HCT116 (cell line): ENCODE results near the gene PCIF1. TPM values are rescaled to one million over a fixed set of nuclear protein-coding genes. Genes with fewer than 3 reads are reported as not detected.

ENCODE experiments used
- ATAC-seq: fragments of 200-7000 bp; cut with Tn5 transposase; 2 replicates; pipeline ENCODE4 v1.9.1; 2020; ENCODE audit warnings: mild to moderate bottlenecking, moderate library complexity
- BruUV-seq: library from RNA; stranded (reverse); fragments of 400-500 nt; replicated peaks from 2 replicates; lab custom pipeline; 2021; lab: Mats Ljungman, UMichigan
- CTCF ChIA-PET: fragments of 300-600 bp; sonication (Branson Sonifier 250); formaldehyde crosslinking; loops from one replicate; lab custom pipeline; 2021; ENCODE audit warnings: antibody characterized with exemption; lab: Charles Lee
- POLR2A ChIA-PET: fragments of 300-600, 350-600 bp; sonication (Branson Sonifier 250); formaldehyde crosslinking; loops from one replicate; lab custom pipeline; 2021; ENCODE audit warnings: antibody characterized with exemption; lab: Charles Lee
- RAD21 ChIA-PET, 2 experiments: fragments of 300-600 bp; sonication (Branson Sonifier 250); formaldehyde crosslinking; loops; one replicate each; lab custom pipeline; 2023; ENCODE audit warnings: low total read pairs in 2 of 2; ENCODE audit not compliant: uncharacterized antibody in 2 of 2, unreplicated experiment in 2 of 2, low non-redundant PET in 1 of 2; lab: Charles Lee
- DNase-seq: peaks from one replicate; pipeline ENCODE4 v3.0.0-alpha.2; 2010; ENCODE audit warnings: low read depth, low spot score
- H2AFZ ChIP-seq: fragments of 200-600 bp; shearing (Covaris generic), sonication (generic); 2 replicates; pipeline ENCODE4 v1.6.1; 2017; ENCODE audit warnings: low read depth, mixed run types, mixed read lengths, antibody characterized with exemption, low read length; ENCODE audit not compliant: poor library complexity, severe bottlenecking
- H3K27ac ChIP-seq: 2 replicates; pipeline ENCODE4 v1.5.1; 2012; ENCODE audit warnings: low read depth, low read length
- H3K27me3 ChIP-seq: fragments of 200-600 bp; sonication (generic); 2 replicates; pipeline ENCODE4 v1.6.1; 2016; ENCODE audit warnings: mixed run types, low read length, mixed read lengths; ENCODE audit not compliant: insufficient read depth
- H3K36me3 ChIP-seq, 2 experiments: fragments of 200-500 bp in 1 of 2; fragments of 200-600 bp in 1 of 2; sonication (Bioruptor generic) in 1 of 2; sonication (generic) in 1 of 2; 2 replicates each; pipeline versions ENCODE4 v1.5.1 to v1.6.1; 2014 to 2016; ENCODE audit warnings: low read length in 2 of 2, inconsistent platforms in 1 of 2, mixed read lengths in 1 of 2, mixed run types in 1 of 2; ENCODE audit not compliant: insufficient read depth in 2 of 2, control insufficient read depth in 1 of 2
- H3K4me1 ChIP-seq, 2 experiments: fragments of 200-600 bp in 1 of 2; sonication (generic) in 1 of 2; 2 replicates each; pipeline versions ENCODE4 v1.5.1 to v1.6.1; 2012 to 2017; ENCODE audit warnings: low read length in 2 of 2, inconsistent platforms in 1 of 2, mild to moderate bottlenecking in 1 of 2, mixed read lengths in 1 of 2, mixed run types in 1 of 2, moderate library complexity in 1 of 2; ENCODE audit not compliant: insufficient read depth in 2 of 2, control insufficient read depth in 1 of 2
- H3K4me2 ChIP-seq: fragments of 200-600 bp; sonication (generic); 2 replicates; pipeline ENCODE4 v1.6.1; 2017; ENCODE audit warnings: mixed run types, low read length, mixed read lengths
- H3K4me3 ChIP-seq, 2 experiments: fragments of 200-600 bp in 1 of 2; sonication (generic) in 1 of 2; replicated peaks in 1 of 2; 2 replicates each; pipeline ENCODE4 v1.5.1; 2011 to 2016; ENCODE audit warnings: low read length in 2 of 2, control low read depth in 1 of 2, low read depth in 1 of 2, mild to moderate bottlenecking in 1 of 2, mixed read lengths in 1 of 2, mixed run types in 1 of 2
- H3K79me2 ChIP-seq: fragments of 200-600 bp; sonication (generic); 2 replicates; pipeline ENCODE4 v1.6.1; 2017; ENCODE audit warnings: mild to moderate bottlenecking, mixed run types, low read length, moderate library complexity, mixed read lengths; ENCODE audit not compliant: insufficient read depth
- H3K9ac ChIP-seq: fragments of 200-600 bp; sonication (generic); 2 replicates; pipeline ENCODE4 v1.6.1; 2016; ENCODE audit warnings: low read length, mixed read lengths
- H3K9me2 ChIP-seq: fragments of 200-600 bp; sonication (generic), shearing (Covaris generic); 2 replicates; pipeline ENCODE4 v1.6.1; 2017; ENCODE audit warnings: mixed run types, mild to moderate bottlenecking, moderate library complexity; ENCODE audit not compliant: insufficient read depth
- H3K9me3 ChIP-seq, 2 experiments: fragments of 200-500 bp in 1 of 2; fragments of 200-600 bp in 1 of 2; sonication (Bioruptor generic) in 1 of 2; sonication (generic) in 1 of 2; 2 replicates each; pipeline ENCODE4 v1.6.1; 2014 to 2017; ENCODE audit warnings: low read length in 2 of 2, mixed read lengths in 2 of 2, inconsistent platforms in 1 of 2, low read depth in 1 of 2, mild to moderate bottlenecking in 1 of 2, mixed run types in 1 of 2, moderate library complexity in 1 of 2; ENCODE audit not compliant: control insufficient read depth in 1 of 2, insufficient read depth in 1 of 2
- H4K20me1 ChIP-seq: fragments of 200-600 bp; sonication (generic), shearing (Covaris generic); 2 replicates; pipeline ENCODE4 v1.6.1; 2017; ENCODE audit warnings: mixed run types, mild to moderate bottlenecking, moderate library complexity; ENCODE audit not compliant: insufficient read depth
- CTCF ChIP-seq, 3 experiments: fragments of 200-600 bp in 1 of 3; sonication (generic) in 1 of 3; IDR thresholded peaks in 2 of 3; conservative IDR thresholded peaks in 1 of 3; 2 replicates each; pipeline ENCODE4 v1.5.1; 2012 to 2017; ENCODE audit warnings: low read depth in 2 of 3, low read length in 2 of 3, antibody characterized with exemption in 1 of 3, borderline replicate concordance in 1 of 3, control low read depth in 1 of 3, mild to moderate bottlenecking in 1 of 3, mixed read lengths in 1 of 3, mixed run types in 1 of 3, moderate library complexity in 1 of 3; ENCODE audit not compliant: insufficient read depth in 1 of 3
- ELF1 ChIP-seq: IDR thresholded peaks from 2 replicates; pipeline ENCODE4 v1.6.1; 2012; ENCODE audit warnings: low read depth, borderline replicate concordance
- EZH2phosphoT487 ChIP-seq: fragments of 200-600 bp; IDR thresholded peaks from 2 replicates; pipeline ENCODE4 v1.6.1; 2018; ENCODE audit warnings: antibody characterized with exemption, borderline replicate concordance
- POLR2A ChIP-seq: IDR thresholded peaks from 2 replicates; pipeline ENCODE4 v1.7.0; 2011; ENCODE audit warnings: borderline replicate concordance; ENCODE audit not compliant: insufficient read depth, insufficient read length; ENCODE audit errors: extremely low read depth
- RAD21 ChIP-seq: IDR thresholded peaks from 2 replicates; pipeline ENCODE4 v1.6.1; 2012; ENCODE audit warnings: low read depth, mild to moderate bottlenecking
- ZBTB33 ChIP-seq: IDR thresholded peaks from 2 replicates; pipeline ENCODE4 v1.6.1; 2011; ENCODE audit warnings: mild to moderate bottlenecking, low read length, moderate library complexity; ENCODE audit not compliant: insufficient replicate concordance; ENCODE audit errors: extremely low read depth
- intact Hi-C: fragments of 100-400 bp; cut with micrococcal nuclease; formaldehyde crosslinking; loops from 2 replicates; pipeline ENCODE4 v1.10.0; 2022
- total RNA-seq: library from RNA; stranded (reverse); gene quantifications from one replicate; pipeline ENCODE4 v1.2.1, GENCODE V29; 2021; ENCODE audit not compliant: unreplicated experiment

Gene PCIF1
- total RNA-seq, 1 experiment from 2014 or later = 31.8 TPM

DNA sequence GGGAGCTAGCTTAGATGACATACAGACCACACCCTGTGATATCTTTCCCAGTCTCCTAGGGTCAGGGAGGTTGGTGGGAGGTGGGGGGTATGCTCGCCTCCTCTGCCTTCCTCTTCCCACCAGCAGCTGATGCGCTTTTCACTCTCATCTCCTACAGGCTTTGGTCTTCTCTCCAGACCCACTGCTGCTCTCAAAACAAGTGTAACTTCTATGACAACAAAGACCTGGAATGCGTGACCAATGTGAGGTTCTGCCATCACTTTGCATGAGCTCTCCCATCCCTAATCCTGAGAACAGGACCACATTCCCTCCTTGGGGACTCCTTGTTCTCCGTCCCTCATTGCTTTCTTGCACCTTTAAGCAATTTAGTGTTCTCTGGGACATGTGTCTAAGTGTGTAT is 40.7 kb upstream of the PCIF1 start:
- Histone ChIP-seq H3K9me2 (no peaks in the 10 kb centered on the region), H3K4me2 (no peak overlapping the region), H3K36me3 (peaks cover 6 to 21% of the 10 kb centered on the region in 2 experiments; a peak in 3 of 4 replicates), H3K4me3 (no peak overlapping the region), H4K20me1 (no peaks in the 10 kb centered on the region), H3K9ac (no peak overlapping the region), H3K27ac (no peak overlapping the region), H2AFZ (no peak overlapping the region), H3K4me1 (peaks cover 10 to 18% of the 10 kb centered on the region in 2 experiments; a peak in 3 of 4 replicates), H3K27me3 (no peaks in the 10 kb centered on the region)
- no TSS peak for BruUV-seq
- RAD21 ChIA-PET = interaction anchor here in 1 of 2 experiments (0.6 kb wide), 1 partner anchor 881 kb away, joined by 3 read pairs; no protein-coding TSS in a partner anchor
- intact Hi-C loops = no loop called here
- ATAC-seq (no peak), DNase-seq (no peak)
- no peak for TF ChIP-seq RAD21
- TF ChIP-seq CTCF (IDR thresholded peaks at IDR 0.05 in 2 of 3, conservative IDR thresholded peaks at IDR 0.05 in 1 of 3; ENCODE audit: borderline replicate concordance in 1 of 3, insufficient read depth in 1 of 3, low read depth in 2 of 3, low read length in 2 of 3) = no peak
- no peak for TF ChIP-seq POLR2A
- no peak for TF ChIP-seq EZH2phosphoT487
- TF ChIP-seq ELF1 = no peak
- no peak for TF ChIP-seq ZBTB33
- TF ChIP-seq, all 23 proteins: peak for 0
- H3K79me2 ChIP-seq = peaks cover 4% of the 10 kb centered on the region; the same call in 1 of the 2 replicates
- POLR2A ChIA-PET = no interaction called here
- no peaks in the 10 kb centered on the region for H3K9me3 ChIP-seq
- CTCF ChIA-PET = no interaction called here
